H9 (cell line): ENCODE results near the gene HGF. TPM values are rescaled to one million over a fixed set of nuclear protein-coding genes. Genes with fewer than 3 reads are reported as not detected.

ENCODE experiments used
- DNase-seq: peaks from one replicate; pipeline ENCODE4 v3.0.0-alpha.2; 2017
- H2AFZ ChIP-seq: one replicate; pipeline ENCODE4 v1.6.1; 2013; ENCODE audit warnings: mild to moderate bottlenecking, low read length, control low read depth, moderate library complexity
- H2AK5ac ChIP-seq: 2 replicates; pipeline ENCODE4 v1.6.1; 2013; ENCODE audit warnings: low read length, control low read depth, mixed read lengths; ENCODE audit not compliant: insufficient read length
- H2BK120ac ChIP-seq: one replicate; pipeline ENCODE4 v1.6.1; 2013; ENCODE audit warnings: low read depth, mild to moderate bottlenecking, low read length, control low read depth, inconsistent platforms; ENCODE audit not compliant: poor library complexity, severe bottlenecking
- H2BK12ac ChIP-seq: 2 replicates; pipeline ENCODE4 v1.6.1; 2013; ENCODE audit warnings: low read length, control low read depth, mixed read lengths, low read depth; ENCODE audit not compliant: insufficient read length
- H2BK15ac ChIP-seq: 2 replicates; pipeline ENCODE4 v1.6.1; 2013; ENCODE audit warnings: low read depth, low read length, control low read depth
- H2BK20ac ChIP-seq: one replicate; pipeline ENCODE4 v1.6.1; 2013; ENCODE audit warnings: low read depth, mild to moderate bottlenecking, low read length, control low read depth, inconsistent platforms; ENCODE audit not compliant: poor library complexity, severe bottlenecking
- H2BK5ac ChIP-seq: 2 replicates; pipeline ENCODE4 v1.6.1; 2013; ENCODE audit warnings: low read length, control low read depth, mixed read lengths; ENCODE audit not compliant: insufficient read length
- H3K14ac ChIP-seq: 2 replicates; pipeline ENCODE4 v1.6.1; 2013; ENCODE audit warnings: low read length, control low read depth; ENCODE audit not compliant: insufficient read depth
- H3K18ac ChIP-seq: 2 replicates; pipeline ENCODE4 v1.6.1; 2013; ENCODE audit warnings: low read depth, mild to moderate bottlenecking, mixed read lengths, low read length, control low read depth; ENCODE audit not compliant: insufficient read length
- H3K23ac ChIP-seq: 2 replicates; pipeline ENCODE4 v1.6.1; 2013; ENCODE audit warnings: low read length, control low read depth, mixed read lengths, low read depth; ENCODE audit not compliant: insufficient read length
- H3K23me2 ChIP-seq: 2 replicates; pipeline ENCODE4 v1.6.1; 2013; ENCODE audit warnings: low read depth, mild to moderate bottlenecking, mixed read lengths, low read length, control low read depth; ENCODE audit not compliant: insufficient read length, poor library complexity, severe bottlenecking
- H3K27ac ChIP-seq: 2 replicates; pipeline ENCODE4 v1.5.1; 2013; ENCODE audit warnings: low read length, control low read depth, mixed read lengths, low read depth; ENCODE audit not compliant: insufficient read length
- H3K27me3 ChIP-seq: 2 replicates; pipeline ENCODE4 v1.6.1; 2013; ENCODE audit warnings: low read length, control low read depth, inconsistent platforms; ENCODE audit not compliant: insufficient read depth
- H3K4ac ChIP-seq: 2 replicates; pipeline ENCODE4 v1.6.1; 2013; ENCODE audit warnings: low read depth, mild to moderate bottlenecking, control low read depth, inconsistent platforms, low read length, moderate library complexity
- H3K4me1 ChIP-seq: 2 replicates; pipeline ENCODE4 v1.6.1; 2013; ENCODE audit warnings: low read length, control low read depth, inconsistent platforms; ENCODE audit not compliant: insufficient read depth
- H3K4me2 ChIP-seq: 2 replicates; pipeline ENCODE4 v1.6.1; 2013; ENCODE audit warnings: low read length, control low read depth, mixed read lengths; ENCODE audit not compliant: insufficient read length, insufficient read depth
- H3K56ac ChIP-seq: 2 replicates; pipeline ENCODE4 v1.6.1; 2013; ENCODE audit warnings: low read depth, mild to moderate bottlenecking, mixed read lengths, low read length, control low read depth; ENCODE audit not compliant: insufficient read length
- H3K79me1 ChIP-seq: 2 replicates; pipeline ENCODE4 v1.6.1; 2013; ENCODE audit warnings: low read depth, mild to moderate bottlenecking, moderate library complexity, low read length, control low read depth, inconsistent platforms; ENCODE audit not compliant: insufficient read depth, poor library complexity, severe bottlenecking
- H3K79me2 ChIP-seq: 2 replicates; pipeline ENCODE4 v1.6.1; 2013; ENCODE audit warnings: low read length, control low read depth, inconsistent platforms; ENCODE audit not compliant: insufficient read depth
- H3K9ac ChIP-seq: 2 replicates; pipeline ENCODE4 v1.6.1; 2013; ENCODE audit warnings: low read length, control low read depth, mixed read lengths; ENCODE audit not compliant: insufficient read length; ENCODE audit errors: extremely low read depth
- H3K9me3 ChIP-seq: one replicate; pipeline ENCODE4 v1.6.1; 2013; ENCODE audit warnings: low read depth, low read length, inconsistent platforms; ENCODE audit not compliant: control insufficient read depth
- H3T11ph ChIP-seq: one replicate; pipeline ENCODE4 v1.6.1; 2013; ENCODE audit warnings: mild to moderate bottlenecking, low read length, control low read depth, inconsistent platforms
- H4K20me1 ChIP-seq: one replicate; pipeline ENCODE4 v1.6.1; 2013; ENCODE audit not compliant: control insufficient read depth, insufficient read length, insufficient read depth
- H4K5ac ChIP-seq: 2 replicates; pipeline ENCODE4 v1.6.1; 2013; ENCODE audit warnings: low read depth, mild to moderate bottlenecking, mixed read lengths, low read length, control low read depth; ENCODE audit not compliant: insufficient read length
- H4K8ac ChIP-seq: replicated peaks from 2 replicates; pipeline ENCODE4 v1.6.1; 2013; ENCODE audit warnings: low read length, control low read depth, mixed read lengths, low read depth; ENCODE audit not compliant: insufficient read length
- H4K91ac ChIP-seq: 2 replicates; pipeline ENCODE4 v1.6.1; 2013; ENCODE audit warnings: low read depth, mild to moderate bottlenecking, moderate library complexity, mixed read lengths, low read length, control low read depth; ENCODE audit not compliant: insufficient read length
- H3K27ac Mint-ChIP-seq, 3 experiments: 2 replicates in 2 of 3; 3 replicates in 1 of 3; pipeline ENCODE4 v1.8.0; 2020 to 2021; ENCODE audit warnings: mixed read lengths in 3 of 3, mild to moderate bottlenecking in 1 of 3, moderate library complexity in 1 of 3
- H3K27me3 Mint-ChIP-seq: 2 replicates; pipeline ENCODE4 v1.8.0; 2021; ENCODE audit warnings: low read depth, mild to moderate bottlenecking, moderate library complexity, mixed read lengths
- H3K36me3 Mint-ChIP-seq, 3 experiments: 2 replicates in 2 of 3; 3 replicates in 1 of 3; pipeline ENCODE4 v1.8.0; 2020 to 2021; ENCODE audit warnings: low read depth in 3 of 3, mixed read lengths in 3 of 3; ENCODE audit not compliant: insufficient read depth in 1 of 3
- H3K4me1 Mint-ChIP-seq, 2 experiments: 2 replicates each; pipeline ENCODE4 v1.8.0; 2020; ENCODE audit warnings: mixed read lengths in 2 of 2
- H3K4me3 Mint-ChIP-seq, 2 experiments: 2 replicates in 1 of 2; 3 replicates in 1 of 2; pipeline ENCODE4 v1.8.0; 2020 to 2021; ENCODE audit warnings: mild to moderate bottlenecking in 2 of 2, mixed read lengths in 2 of 2, moderate library complexity in 1 of 2
- H3K9me3 Mint-ChIP-seq, 2 experiments: 2 replicates in 1 of 2; 3 replicates in 1 of 2; pipeline ENCODE4 v1.8.0; 2020; ENCODE audit warnings: mild to moderate bottlenecking in 2 of 2, mixed read lengths in 2 of 2, moderate library complexity in 1 of 2
- total RNA-seq: library from RNA; stranded (reverse); gene quantifications from 2 replicates; pipeline ENCODE4 v1.2.1, GENCODE V29; 2021
- TF ChIP-seq, protein P1 (sequence below): fragments of 200-600 bp; sonication (generic); conservative IDR thresholded peaks from 3 replicates; pipeline ENCODE4 v1.8.0; 2021; ENCODE audit warnings: antibody characterized with exemption, mild to moderate bottlenecking

The HGF gene
- total RNA-seq, 1 experiment from 2014 or later, result 0.15 TPM

DNA sequence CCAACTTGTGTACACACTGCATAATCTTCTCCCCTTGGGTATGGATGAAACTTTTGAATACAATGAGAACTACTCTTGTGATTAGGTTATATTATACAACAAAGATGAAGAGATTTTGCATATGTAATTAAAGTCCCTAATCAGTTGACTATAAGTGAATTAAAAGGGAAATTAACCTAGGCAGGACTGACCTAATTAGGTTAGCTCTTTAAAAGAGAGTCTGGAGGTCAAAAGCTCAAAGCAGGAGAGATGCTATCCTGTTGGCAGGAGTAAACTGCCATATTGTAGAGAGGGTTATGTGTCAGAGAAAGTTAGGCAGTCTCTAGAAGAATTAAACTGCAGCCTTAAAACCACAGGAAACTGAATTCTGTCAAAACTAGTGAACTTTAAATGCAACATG is 29.4 kb downstream of the HGF start:
- H3K27me3 ChIP-seq, result no peaks in the 10 kb centered on the region
- no peaks in the 10 kb centered on the region for H3K79me2 ChIP-seq
- no peak overlapping the region for H3K27ac ChIP-seq
- Mint-ChIP-seq H3K4me3 (no peak overlapping the region), H3K4me1 (peaks cover 5 to 8% of the 10 kb centered on the region in 2 experiments; a peak in 2 of 4 replicates), H3K27me3 (no peaks in the 10 kb centered on the region), H3K36me3 (no peaks in the 10 kb centered on the region), H3K27ac (no peak overlapping the region; a peak in 1 of 7 replicates), H3K9me3 (no peaks in the 10 kb centered on the region)
- H4K20me1 ChIP-seq, result no peaks in the 10 kb centered on the region
- H3K4ac ChIP-seq, result no peak overlapping the region
- no peak overlapping the region for H2BK15ac ChIP-seq
- DNase-seq, result no peak
- H2AFZ ChIP-seq, result no peak overlapping the region
- H3T11ph ChIP-seq, result no peak overlapping the region
- no peaks in the 10 kb centered on the region for H3K79me1 ChIP-seq
- no peak overlapping the region for H3K9ac ChIP-seq
- H2AK5ac ChIP-seq, result no peak overlapping the region
- H2BK20ac ChIP-seq, result no peak overlapping the region
- no peak overlapping the region for H4K91ac ChIP-seq
- H4K8ac ChIP-seq, result no peak overlapping the region
- H3K9me3 ChIP-seq, result no peaks in the 10 kb centered on the region
- no peak overlapping the region for H3K4me2 ChIP-seq
- no peak overlapping the region for H3K14ac ChIP-seq
- no peak overlapping the region for H3K18ac ChIP-seq
- no peaks in the 10 kb centered on the region for H3K4me1 ChIP-seq
- H2BK12ac ChIP-seq, result no peak overlapping the region
- no peak overlapping the region for H2BK120ac ChIP-seq
- H3K23me2 ChIP-seq, result no peaks in the 10 kb centered on the region
- TF ChIP-seq, protein P1, sequence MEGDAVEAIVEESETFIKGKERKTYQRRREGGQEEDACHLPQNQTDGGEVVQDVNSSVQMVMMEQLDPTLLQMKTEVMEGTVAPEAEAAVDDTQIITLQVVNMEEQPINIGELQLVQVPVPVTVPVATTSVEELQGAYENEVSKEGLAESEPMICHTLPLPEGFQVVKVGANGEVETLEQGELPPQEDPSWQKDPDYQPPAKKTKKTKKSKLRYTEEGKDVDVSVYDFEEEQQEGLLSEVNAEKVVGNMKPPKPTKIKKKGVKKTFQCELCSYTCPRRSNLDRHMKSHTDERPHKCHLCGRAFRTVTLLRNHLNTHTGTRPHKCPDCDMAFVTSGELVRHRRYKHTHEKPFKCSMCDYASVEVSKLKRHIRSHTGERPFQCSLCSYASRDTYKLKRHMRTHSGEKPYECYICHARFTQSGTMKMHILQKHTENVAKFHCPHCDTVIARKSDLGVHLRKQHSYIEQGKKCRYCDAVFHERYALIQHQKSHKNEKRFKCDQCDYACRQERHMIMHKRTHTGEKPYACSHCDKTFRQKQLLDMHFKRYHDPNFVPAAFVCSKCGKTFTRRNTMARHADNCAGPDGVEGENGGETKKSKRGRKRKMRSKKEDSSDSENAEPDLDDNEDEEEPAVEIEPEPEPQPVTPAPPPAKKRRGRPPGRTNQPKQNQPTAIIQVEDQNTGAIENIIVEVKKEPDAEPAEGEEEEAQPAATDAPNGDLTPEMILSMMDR, result no peak
- no peak overlapping the region for H3K56ac ChIP-seq
- no peak overlapping the region for H4K5ac ChIP-seq
- H2BK5ac ChIP-seq, result no peak overlapping the region
- no peak overlapping the region for H3K23ac ChIP-seq
